HUDEP-2 (cell line): ENCODE results near the gene MFSD11.
"Not testable (repeated sequence)": the region's sequence is repeated elsewhere in the genome, so short reads cannot be mapped to it uniquely, and the experiment has no call there.

ENCODE experiments used
- DNase-seq, 76 experiments: peaks; one replicate each; lab custom pipeline; 2025; ENCODE audit not compliant: unreplicated experiment in 76 of 76; lab: John Stamatoyannopoulos, UW

MFSD11 gene

GRCh38 chr17:76742958-76743357 lies 5.0 kb downstream of the MFSD11 start:
- DNase-seq, result no peak

GRCh38 chr17:76744747-76745146 lies 6.8 kb downstream of the MFSD11 start:
- no peak for DNase-seq

GRCh38 chr17:76745785-76746184 lies 7.9 kb downstream of the MFSD11 start:
- DNase-seq, result not testable (repeated sequence)

DNA sequence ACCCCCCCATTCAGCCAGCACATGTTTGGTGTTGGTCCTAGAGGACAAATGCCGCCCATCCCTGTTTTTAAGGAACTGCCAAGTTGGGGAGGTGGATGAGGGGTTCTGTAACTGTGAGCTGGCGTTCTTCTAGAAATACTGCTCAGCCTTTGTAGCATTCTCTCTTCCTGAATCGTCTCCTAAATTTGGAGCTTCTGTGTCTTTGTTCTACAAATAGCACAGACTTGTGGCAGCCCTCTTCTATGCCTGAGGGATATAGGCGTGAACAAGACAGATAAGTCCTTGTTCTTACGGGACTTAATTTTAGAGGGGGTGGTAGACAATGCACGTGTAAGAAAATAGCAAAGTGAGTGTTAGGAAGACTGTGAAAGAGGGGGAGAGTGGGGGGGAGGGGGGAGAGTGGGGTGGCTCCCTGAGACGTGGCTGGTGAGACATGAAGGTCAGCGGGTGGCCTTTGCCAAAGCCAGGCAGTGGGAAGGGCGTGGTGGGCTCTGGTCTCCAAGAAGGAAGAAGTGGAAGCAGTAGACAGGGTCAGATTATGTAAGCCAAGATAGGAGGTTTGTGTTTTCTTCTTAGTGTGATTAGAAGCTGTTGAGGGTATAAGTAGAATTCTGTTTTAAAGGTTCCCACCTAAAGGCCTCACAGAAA lies 9.9 kb downstream of the MFSD11 start:
- no peak for DNase-seq

GRCh38 chr17:76748657-76749056 lies 10.7 kb downstream of the MFSD11 start:
- no peak for DNase-seq

DNA sequence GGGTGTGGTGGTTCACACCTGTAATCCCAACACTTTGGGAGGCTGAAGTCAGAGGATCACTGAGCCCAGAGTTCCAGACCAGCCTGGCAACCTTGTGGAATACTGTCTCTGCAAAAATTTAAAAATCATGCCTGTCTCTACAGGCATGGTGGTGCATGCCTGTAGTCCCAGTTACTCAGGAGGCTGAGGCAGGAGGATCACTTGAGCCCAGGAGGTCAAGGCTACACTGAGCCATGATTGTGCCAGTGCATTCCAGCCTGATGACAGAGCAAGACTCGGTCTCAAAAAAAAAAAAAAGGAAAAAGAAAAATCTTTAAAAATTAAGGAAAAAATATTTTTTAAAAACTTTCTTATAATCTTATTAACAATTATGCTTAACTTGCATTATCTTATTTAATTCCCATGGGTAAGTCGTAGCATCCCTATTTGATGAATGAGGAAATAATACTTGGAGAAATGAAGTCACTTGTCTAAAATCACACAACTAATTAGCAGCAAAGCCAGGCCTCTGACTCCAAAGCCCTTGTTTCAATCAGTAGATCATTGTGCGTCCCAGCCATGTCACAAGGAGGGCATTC lies 13.6 kb downstream of the MFSD11 start:
- no peak for DNase-seq

GRCh38 chr17:76752006-76752405 lies 14.1 kb downstream of the MFSD11 start:
- no peak for DNase-seq

DNA sequence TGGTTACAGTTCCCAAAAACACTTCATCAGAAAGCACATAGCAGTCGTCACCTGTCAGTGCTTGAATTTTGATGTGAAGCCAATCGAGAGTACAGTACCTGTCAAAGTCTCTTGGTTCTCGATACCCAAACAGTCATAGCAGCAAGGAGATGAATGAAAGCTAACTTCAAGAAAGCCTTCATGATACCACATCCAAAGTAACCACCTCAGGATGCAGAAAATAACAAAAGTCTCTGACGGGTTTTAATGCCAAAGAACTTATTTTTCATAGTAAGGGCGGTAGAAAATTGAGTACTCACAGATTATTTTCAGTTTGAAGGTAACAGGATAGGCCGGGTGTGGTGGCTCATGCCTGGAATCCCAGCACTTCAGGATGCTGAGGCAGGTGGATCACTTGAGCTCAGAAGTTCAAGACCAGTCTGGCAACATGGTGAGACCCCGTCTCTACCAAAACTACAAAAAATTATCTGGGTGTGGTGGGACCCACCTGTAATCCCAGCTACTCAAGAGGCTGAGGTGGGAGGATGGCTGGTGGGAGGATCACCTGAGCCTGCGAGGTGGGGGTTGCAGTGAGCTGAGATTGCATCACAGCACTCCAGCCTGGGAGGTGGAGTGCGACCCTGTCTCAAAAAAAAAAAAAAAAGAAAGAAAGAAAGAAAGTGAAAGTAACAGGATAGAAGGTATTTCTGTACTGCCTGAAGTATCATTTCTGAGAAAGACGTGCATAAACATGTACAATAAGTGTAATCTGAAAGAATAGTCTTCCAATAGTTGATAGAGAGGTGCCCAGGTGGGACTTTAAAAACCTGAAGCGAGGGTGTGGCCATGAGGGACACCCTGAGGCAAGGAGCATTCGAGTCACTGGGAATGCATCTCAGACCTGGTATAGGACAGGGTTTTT lies 15.4 kb downstream of the MFSD11 start:
- DNase-seq, result no peak

- DNase-seq, result peak in 6 of 76 experiments; percentile 7 to 34 (median 16)
Observed at GRCh38 chr17:76755285-76755684, 17.4 kb downstream of the MFSD11 start.

- no peak for DNase-seq
Observed at GRCh38 chr17:76757256-76757655, 19.3 kb downstream of the MFSD11 start.

- DNase-seq, result no peak
Observed at GRCh38 chr17:76758570-76758969, 20.7 kb downstream of the MFSD11 start.

GRCh38 chr17:76772842-76773525 lies 35.1 kb downstream of the MFSD11 start:
- peak in 9 of 76 experiments; percentile 1 to 27 (median 15) for DNase-seq

- no peak for DNase-seq
Observed at GRCh38 chr17:76775021-76775600, 37.2 kb downstream of the MFSD11 start.

- DNase-seq, result no peak
Observed at GRCh38 chr17:76781056-76781982, 43.4 kb downstream of the MFSD11 start.

DNA sequence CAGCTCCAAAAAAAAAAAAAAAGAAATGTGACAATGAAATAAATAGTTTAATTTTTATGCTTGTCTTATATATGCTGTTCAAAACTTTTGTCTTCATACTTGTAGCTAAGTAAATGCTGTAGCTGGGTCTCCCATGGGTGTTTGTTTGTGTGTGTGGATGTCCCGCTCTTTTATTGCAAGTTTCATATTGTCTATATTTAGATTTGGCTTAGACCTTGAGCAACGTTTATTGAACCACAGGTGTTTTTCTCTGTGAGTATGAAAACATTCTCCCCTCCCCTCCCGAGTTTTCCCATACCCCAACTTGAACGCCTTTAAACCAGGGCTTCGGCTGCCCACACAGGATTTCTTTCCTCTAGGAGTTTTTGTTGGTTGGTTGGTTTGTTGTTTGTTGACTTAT lies 45.2 kb downstream of the MFSD11 start:
- DNase-seq, result no peak

DNA sequence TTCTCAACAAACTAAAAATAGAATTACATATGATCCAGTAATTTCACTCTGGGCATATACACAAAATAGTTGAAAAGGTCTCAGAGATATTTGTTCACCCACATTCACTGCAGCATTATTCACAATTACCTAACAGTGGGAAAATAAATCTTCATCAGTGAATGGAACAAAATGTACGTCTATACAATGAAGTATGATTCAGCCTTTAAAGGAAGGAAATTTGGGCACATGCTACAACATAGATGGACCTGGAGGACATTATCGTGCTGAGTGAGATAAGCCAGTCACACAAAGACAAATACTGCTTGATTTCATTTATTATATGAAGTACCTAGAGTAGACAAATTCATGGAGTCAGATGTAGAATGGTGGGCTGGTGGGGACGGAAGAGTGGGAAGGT lies 47.0 kb downstream of the MFSD11 start:
- no peak for DNase-seq

GRCh38 chr17:76787866-76788265 lies 49.9 kb downstream of the MFSD11 start:
- DNase-seq, result peak in 1 of 76 experiments; percentile 7

DNA sequence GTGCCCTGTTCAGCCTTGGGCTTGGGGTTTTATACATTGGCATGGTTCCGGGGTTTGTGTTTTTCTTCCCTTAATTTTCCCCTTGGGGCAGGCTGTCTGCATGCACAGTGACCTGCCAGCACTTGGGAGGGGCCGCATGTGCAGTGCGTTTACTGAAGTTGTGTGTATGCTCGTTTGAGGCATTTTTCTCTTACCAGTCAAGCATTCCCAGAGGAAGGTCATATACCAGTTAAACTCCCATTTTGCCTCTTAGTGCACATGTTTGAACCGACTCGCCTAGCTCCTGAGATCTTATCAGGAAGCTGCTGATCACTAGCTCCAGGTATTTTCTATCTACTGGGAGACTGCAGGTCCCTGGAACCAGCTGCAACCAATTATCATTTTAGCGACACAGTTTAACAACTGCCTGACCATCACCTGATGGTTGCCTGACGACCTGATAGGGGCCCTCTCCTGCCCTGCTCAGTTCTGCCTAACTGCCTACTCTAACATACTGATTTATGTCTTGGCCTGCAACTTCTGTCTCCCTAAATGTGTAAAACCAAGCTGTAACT lies 51.4 kb downstream of the MFSD11 start:
- peak in 2 of 76 experiments; percentile 10 to 20 for DNase-seq
